Stimulated activated CD4-positive, alpha-beta T cell treated with anti-CD3 and anti-CD28 coated beads, Interleukin-1b, Interleukin-23, amount 100 ng/mL, for 4 hours (primary cell): ENCODE data around the gene ZNF568.
A peak's percentile ranks its signal among the peaks of the same experiment; 100 is the strongest.

Experiments used
- DNase-seq, 2 donors: peaks; one replicate each; pipeline ENCODE4 v3.0.0-alpha.2; 2020; ENCODE audit warnings: low read depth in 2 of 2

The ZNF568 gene

GRCh38 chr19:36999313-36999712 is 83.2 kb downstream of the ZNF568 start:
- DNase-seq: no peak

DNA sequence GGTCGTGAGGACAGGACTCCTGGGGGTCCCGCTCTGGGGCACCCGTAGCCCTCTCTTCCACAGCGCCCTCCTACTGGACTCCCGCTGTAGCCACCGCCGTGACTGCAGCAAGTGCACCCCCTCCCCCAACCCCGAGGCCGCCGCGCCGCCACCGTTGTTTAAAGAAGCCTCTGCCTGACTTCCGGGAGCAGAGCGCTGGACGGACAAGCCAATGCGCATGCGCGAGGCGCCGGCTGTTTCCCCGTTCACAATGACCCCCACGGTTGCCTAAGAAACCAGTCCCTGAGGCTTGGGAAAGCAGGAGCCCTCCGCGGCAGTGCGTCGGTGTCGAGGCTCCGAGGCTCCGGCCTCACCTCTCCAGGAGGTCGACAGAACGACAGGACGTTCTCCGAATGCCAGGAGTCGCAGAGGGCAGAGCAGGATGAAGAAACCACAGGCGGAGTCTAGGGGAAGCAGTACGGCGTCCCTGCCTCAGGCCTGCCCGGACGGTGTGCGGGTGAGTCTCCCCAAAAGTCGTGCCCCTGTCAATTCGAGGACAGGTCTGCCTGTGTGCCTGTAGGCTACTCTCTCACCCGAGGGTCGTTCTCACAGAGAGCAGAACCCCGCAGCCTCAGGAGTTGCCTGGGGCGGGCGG is 91.6 kb downstream of the ZNF568 start:
- DNase-seq: peak in 1 of 2 donors; percentile 25

GRCh38 chr19:37009871-37010270 is 93.7 kb downstream of the ZNF568 start:
- no peak for DNase-seq

GRCh38 chr19:37012093-37012745 is 96.1 kb downstream of the ZNF568 start:
- DNase-seq: no peak

- no peak for DNase-seq
Measured at GRCh38 chr19:37014456-37014855, 98.3 kb downstream of the ZNF568 start.

DNA sequence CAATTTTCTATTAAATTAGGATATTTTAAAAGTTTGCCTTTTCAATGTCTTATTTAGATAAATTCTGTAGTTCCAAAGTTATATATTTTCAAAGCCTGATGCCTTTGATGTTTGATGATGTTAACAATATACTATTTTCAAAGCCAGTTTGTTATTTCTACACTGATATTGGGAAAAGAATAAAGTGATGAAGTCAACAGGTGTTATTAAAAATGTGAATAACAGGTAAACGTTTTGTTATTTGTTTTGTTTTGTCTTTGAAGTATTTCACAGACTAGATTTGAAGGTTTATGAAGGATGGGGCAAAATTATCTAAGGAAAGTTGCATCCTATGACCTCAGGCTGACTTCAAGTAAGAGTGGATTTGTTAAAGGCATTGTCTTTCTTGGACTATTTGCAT is 129.0 kb downstream of the ZNF568 start:
- DNase-seq: no peak
